H7 (cell line): Measurements from ENCODE around the gene TAF8. TPM values are rescaled to one million over a fixed set of nuclear protein-coding genes. Genes with fewer than 3 reads are reported as not detected.
A peak's percentile ranks its signal among the peaks of the same experiment; 100 is the strongest.

Experiments
- DNase-seq: peaks from one replicate; pipeline ENCODE4 v3.0.0; 2012
- H3K27me3 ChIP-seq: 2 replicates; pipeline ENCODE4 v1.6.0; 2011; ENCODE audit warnings: mild to moderate bottlenecking, low read length; ENCODE audit not compliant: control insufficient read depth, insufficient read depth
- H3K36me3 ChIP-seq: replicated peaks from 2 replicates; pipeline ENCODE4 v1.5.1; 2011; ENCODE audit warnings: low read length; ENCODE audit not compliant: control insufficient read depth, insufficient read depth
- H3K4me3 ChIP-seq: 2 replicates; pipeline ENCODE4 v1.5.1; 2011; ENCODE audit warnings: low read depth, mild to moderate bottlenecking, control low read depth, low read length, moderate library complexity; ENCODE audit not compliant: insufficient read depth
- total RNA-seq: library from RNA; depleted of rRNA; stranded (reverse); fragments of >200 nt; shearing (Covaris generic); gene quantifications from 2 replicates; pipeline ENCODE4 v1.2.3, GENCODE V29; 2014

Gene TAF8
- total RNA-seq, 1 experiment from 2014 or later: 8.7 TPM

GRCh38 chr6:42068173-42068572 is 17.8 kb downstream of the TAF8 start:
- Histone ChIP-seq H3K27me3 (no peaks in the 10 kb centered on the region), H3K36me3 (peaks cover 36% of the 10 kb centered on the region), H3K4me3 (no peak overlapping the region)
- DNase-seq: no peak

GRCh38 chr6:42068872-42069522 is 18.7 kb downstream of the TAF8 start:
- no peak for DNase-seq
- Histone ChIP-seq H3K27me3 (no peaks in the 10 kb centered on the region), H3K4me3 (no peak overlapping the region), H3K36me3 (peaks cover 37% of the 10 kb centered on the region)

GRCh38 chr6:42071881-42072583 is 21.7 kb downstream of the TAF8 start:
- no peaks in the 10 kb centered on the region for H3K27me3 ChIP-seq
- no peak overlapping the region for H3K4me3 ChIP-seq
- DNase-seq: no peak
- peaks cover 31% of the 10 kb centered on the region for H3K36me3 ChIP-seq

- Histone ChIP-seq H3K27me3 (no peaks in the 10 kb centered on the region), H3K36me3 (peaks cover 33% of the 10 kb centered on the region), H3K4me3 (no peak overlapping the region)
- DNase-seq: no peak
These were observed 23.0 kb downstream of the TAF8 start for GRCh38 chr6:42073287-42073686.

GRCh38 chr6:42075159-42075838 is 25.0 kb downstream of the TAF8 start:
- peak; percentile 86 for DNase-seq
- H3K27me3 ChIP-seq: no peaks in the 10 kb centered on the region

GRCh38 chr6:42078386-42078785 is 28.1 kb downstream of the TAF8 start:
- no peak for DNase-seq
- no peaks in the 10 kb centered on the region for H3K27me3 ChIP-seq
- H3K36me3 ChIP-seq: peaks cover 17% of the 10 kb centered on the region
- no peak overlapping the region for H3K4me3 ChIP-seq

More at GRCh38 chr6:42075159-42075838, 25.0 kb downstream of the TAF8 start:
- Histone ChIP-seq H3K36me3 (peaks cover 24% of the 10 kb centered on the region), H3K4me3 (no peak overlapping the region)

GRCh38 chr6:42079941-42080464 is 29.7 kb downstream of the TAF8 start:
- no peak for DNase-seq
- H3K27me3 ChIP-seq: no peaks in the 10 kb centered on the region
- peaks cover 14% of the 10 kb centered on the region for H3K36me3 ChIP-seq
- H3K4me3 ChIP-seq: no peak overlapping the region

GRCh38 chr6:42083530-42083929 is 33.2 kb downstream of the TAF8 start:
- Histone ChIP-seq H3K36me3 (no peaks in the 10 kb centered on the region), H3K27me3 (peaks cover 2% of the 10 kb centered on the region; the same call in 1 of the 2 replicates), H3K4me3 (no peak overlapping the region)
- DNase-seq: no peak

- Histone ChIP-seq H3K27me3 (peaks cover 2% of the 10 kb centered on the region; the same call in 1 of the 2 replicates), H3K36me3 (no peaks in the 10 kb centered on the region), H3K4me3 (no peak overlapping the region)
- DNase-seq: no peak
These were observed 34.6 kb downstream of the TAF8 start for GRCh38 chr6:42084889-42085288.

- Histone ChIP-seq H3K27me3 (peaks cover 2% of the 10 kb centered on the region; the same call in 1 of the 2 replicates), H3K36me3 (no peaks in the 10 kb centered on the region), H3K4me3 (no peak overlapping the region)
- peak; percentile 73 for DNase-seq
These were observed 36.0 kb downstream of the TAF8 start for GRCh38 chr6:42086046-42087035.

GRCh38 chr6:42088101-42088591 is 37.8 kb downstream of the TAF8 start:
- no peaks in the 10 kb centered on the region for H3K36me3 ChIP-seq
- DNase-seq: no peak
- H3K27me3 ChIP-seq: peaks cover 5% of the 10 kb centered on the region; the same call in 1 of the 2 replicates
- no peak overlapping the region for H3K4me3 ChIP-seq

GRCh38 chr6:42090819-42091717 is 40.7 kb downstream of the TAF8 start:
- H3K4me3 ChIP-seq: no peak overlapping the region
- H3K36me3 ChIP-seq: no peaks in the 10 kb centered on the region
- H3K27me3 ChIP-seq: peaks cover 8% of the 10 kb centered on the region; the same call in 1 of the 2 replicates
- DNase-seq: no peak

GRCh38 chr6:42091718-42092023 is 41.3 kb downstream of the TAF8 start:
- peaks cover 10% of the 10 kb centered on the region; the same call in 1 of the 2 replicates for H3K27me3 ChIP-seq
- DNase-seq: no peak
- no peaks in the 10 kb centered on the region for H3K36me3 ChIP-seq
- H3K4me3 ChIP-seq: no peak overlapping the region
